ENCODE measurements around the gene ROBO1.

DNA sequence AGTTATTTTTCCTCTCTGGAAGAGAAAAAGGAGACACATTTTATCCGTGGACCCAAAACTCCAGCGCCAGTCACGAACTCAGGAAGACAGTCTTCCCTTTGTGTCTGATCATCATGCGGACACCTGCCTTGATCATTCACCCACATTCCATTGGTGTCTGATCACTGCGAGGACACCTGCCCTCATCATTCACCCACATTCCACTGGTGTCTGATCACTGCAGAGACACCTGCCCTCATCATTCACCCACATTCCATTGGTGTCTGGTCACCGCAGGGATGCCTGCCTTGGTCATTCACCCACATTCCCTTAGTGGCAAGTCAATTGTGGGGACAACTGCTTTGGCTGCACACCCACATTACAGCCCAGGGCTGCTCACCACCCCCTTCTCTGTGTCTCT is 148.9 kb downstream of the ROBO1 start:
- TF ChIP-seq POLR2A (IDR thresholded peaks at IDR 0.05; ENCODE audit: low read depth, low read length) (no peak), POLR2AphosphoS5 (IDR thresholded peaks at IDR 0.05; ENCODE audit: low read depth, low read length) (no peak)

All from GM12892 (cell line).